Endothelial cell of umbilical vein (primary cell): Measurements from ENCODE around the gene TMEM94. TPM values are rescaled to one million over a fixed set of nuclear protein-coding genes. Genes with fewer than 3 reads are reported as not detected.

ENCODE experiments used
- BruUV-seq: library from RNA; stranded (reverse); fragments of 400-500 nt; replicated peaks from 2 replicates; lab custom pipeline; 2021; lab: Mats Ljungman, UMichigan
- CTCF ChIA-PET: fragments of 300-600, 350-600 bp; sonication (Branson Sonifier 250); formaldehyde crosslinking; loops from one replicate; lab custom pipeline; 2021; ENCODE audit warnings: antibody characterized with exemption, inconsistent platforms; lab: Charles Lee
- POLR2A ChIA-PET: fragments of 300-600, 350-600 bp; sonication (Branson Sonifier 250); formaldehyde crosslinking; loops from one replicate; lab custom pipeline; 2021; ENCODE audit warnings: antibody characterized with exemption, inconsistent platforms; lab: Charles Lee
- DNase-seq: peaks from one replicate; pipeline ENCODE4 v3.0.0-alpha.2; 2011; ENCODE audit warnings: low read depth, low spot score
- FAIRE-seq: peaks from 2 replicates; lab custom pipeline; 2011; peaks lifted over from hg19 to GRCh38; lab: Jason Lieb, UNC
- H2AFZ ChIP-seq: 2 replicates; pipeline ENCODE4 v1.6.0; 2012; ENCODE audit warnings: low read depth, low read length, control low read depth, inconsistent platforms
- H3K27ac ChIP-seq: 2 replicates; pipeline ENCODE4 v1.5.1; 2011; ENCODE audit warnings: low read depth, mild to moderate bottlenecking, control low read depth, low read length, moderate library complexity; ENCODE audit not compliant: insufficient read depth
- H3K27me3 ChIP-seq, 2 experiments: 2 replicates each; pipeline versions ENCODE4 v1.6.0 to v1.6.1; 2011; ENCODE audit warnings: low read length in 2 of 2, mixed read lengths in 1 of 2; ENCODE audit not compliant: control insufficient read depth in 2 of 2, insufficient read depth in 2 of 2
- H3K36me3 ChIP-seq, 2 experiments: 2 replicates in 1 of 2; 3 replicates in 1 of 2; pipeline ENCODE4 v1.5.1; 2011; ENCODE audit warnings: low read length in 2 of 2, mild to moderate bottlenecking in 1 of 2, moderate library complexity in 1 of 2; ENCODE audit not compliant: control insufficient read depth in 2 of 2, insufficient read depth in 2 of 2; ENCODE audit errors: extremely low read depth in 1 of 2
- H3K4me1 ChIP-seq: 3 replicates; pipeline ENCODE4 v1.5.1; 2011; ENCODE audit warnings: mild to moderate bottlenecking, low read length; ENCODE audit not compliant: control insufficient read depth, insufficient read depth; ENCODE audit errors: extremely low read depth
- H3K4me2 ChIP-seq: 2 replicates; pipeline ENCODE4 v1.6.1; 2011; ENCODE audit warnings: low read length, control low read depth, mixed read lengths; ENCODE audit not compliant: insufficient read depth
- H3K4me3 ChIP-seq, 3 experiments: fragments of 200-600 bp in 1 of 3; sonication (generic), shearing (Covaris generic) in 1 of 3; replicated peaks in 1 of 3; 2 replicates each; pipeline ENCODE4 v1.5.1; 2011 to 2016; ENCODE audit warnings: control low read depth in 3 of 3, low read length in 3 of 3, mild to moderate bottlenecking in 2 of 3, inconsistent platforms in 1 of 3, low read depth in 1 of 3, moderate library complexity in 1 of 3; ENCODE audit not compliant: insufficient read depth in 1 of 3
- H3K79me2 ChIP-seq: 2 replicates; pipeline ENCODE4 v1.6.0; 2012; ENCODE audit warnings: low read length, inconsistent platforms; ENCODE audit not compliant: control insufficient read depth, insufficient read depth
- H3K9ac ChIP-seq: replicated peaks from 2 replicates; pipeline ENCODE3; 2011; ENCODE audit warnings: low read length, control low read depth; ENCODE audit not compliant: insufficient read depth; ENCODE audit errors: extremely low read depth
- H3K9me1 ChIP-seq: replicated peaks from 3 replicates; pipeline ENCODE4 v1.6.0; 2011; ENCODE audit warnings: mild to moderate bottlenecking, low read length; ENCODE audit not compliant: control insufficient read depth, insufficient read depth; ENCODE audit errors: extremely low read depth
- H3K9me3 ChIP-seq: replicated peaks from 2 replicates; pipeline ENCODE4 v1.5.1; 2012; ENCODE audit warnings: low read length, inconsistent platforms; ENCODE audit not compliant: control insufficient read depth, insufficient read depth
- H4K20me1 ChIP-seq: replicated peaks from 2 replicates; pipeline ENCODE3; 2011; ENCODE audit warnings: mild to moderate bottlenecking, low read length; ENCODE audit not compliant: control insufficient read depth, insufficient read depth; ENCODE audit errors: extremely low read depth
- CTCF ChIP-seq, 2 donors: IDR thresholded peaks; 1 replicate in 1 of 2; 2 replicates in 1 of 2; pipeline ENCODE4 v1.5.1; 2011; ENCODE audit warnings: low read length in 2 of 2, mild to moderate bottlenecking in 2 of 2, moderate library complexity in 2 of 2, control low read depth in 1 of 2, inconsistent platforms in 1 of 2, low read depth in 1 of 2; ENCODE audit not compliant: insufficient read depth in 1 of 2; ENCODE audit errors: extremely low read depth in 1 of 2
- EZH2 ChIP-seq: IDR thresholded peaks from 2 replicates; pipeline ENCODE4 v1.6.1; 2012; ENCODE audit warnings: borderline replicate concordance, low read depth, mild to moderate bottlenecking, moderate library complexity, low read length, inconsistent platforms; ENCODE audit not compliant: severe bottlenecking
- FOS ChIP-seq: IDR thresholded peaks from 2 replicates; pipeline ENCODE4 v1.6.1; 2011; ENCODE audit warnings: mild to moderate bottlenecking, low read length, moderate library complexity, borderline replicate concordance; ENCODE audit not compliant: insufficient read depth
- GATA2 ChIP-seq: IDR thresholded peaks from 2 replicates; pipeline ENCODE4 v1.7.0; 2011; ENCODE audit warnings: low read depth, mild to moderate bottlenecking, moderate library complexity, mixed read lengths, low read length; ENCODE audit not compliant: insufficient read length, insufficient read depth
- JUN ChIP-seq: IDR thresholded peaks from 2 replicates; pipeline ENCODE4 v1.6.1; 2011; ENCODE audit warnings: borderline replicate concordance, low read depth; ENCODE audit not compliant: insufficient read length, insufficient read depth
- MAX ChIP-seq: IDR thresholded peaks from 2 replicates; pipeline ENCODE4 v1.6.1; 2011; ENCODE audit not compliant: insufficient read depth, insufficient read length
- MYC ChIP-seq: IDR thresholded peaks from one replicate; pipeline ENCODE4 v1.6.1; 2011; ENCODE audit warnings: mild to moderate bottlenecking, low read depth, low read length
- POLR2A ChIP-seq: IDR thresholded peaks from 2 replicates; pipeline ENCODE4 v1.6.1; 2012; ENCODE audit warnings: low read depth, mild to moderate bottlenecking, control low read depth, low read length
- POLR2AphosphoS5 ChIP-seq: IDR thresholded peaks from 2 replicates; pipeline ENCODE4 v1.6.1; 2012; ENCODE audit warnings: low read depth, mild to moderate bottlenecking, control low read depth, low read length, moderate library complexity; ENCODE audit not compliant: insufficient read depth
- dilution Hi-C: fragments of 300-500 bp; cut with MboI; formaldehyde crosslinking; loops from one replicate; pipeline ENCODE4 v1.15.0; 2019; ENCODE audit warnings: low sequenced_read_pairs; ENCODE audit not compliant: extremely low pct_ligation_motif_present
- intact Hi-C: fragments of 100-400 bp; cut with micrococcal nuclease; formaldehyde crosslinking; loops from one replicate; pipeline ENCODE4 v1.10.0; 2022
- polyA plus RNA-seq, 4 experiments: library from polyadenylated mRNA; depleted of rRNA in 3 of 4; stranded (reverse) in 3 of 4; unstranded in 1 of 4; fragments of >200 nt; gene quantifications; 2 replicates each; pipeline versions ENCODE4 v1.2.1 to v1.2.3, GENCODE V29; 2011 to 2012; ENCODE audit warnings: missing spikeins in 1 of 4
- total RNA-seq: library from RNA; stranded (reverse); gene quantifications from 2 replicates; pipeline ENCODE4 v1.2.3, GENCODE V29; 2021

The TMEM94 gene
- total and polyA plus RNA-seq, 2 donors (not counting 3 experiments of a cell fraction or from before 2014, with no cell fraction given), result 69.2 to 75.9 TPM

- ChIA-PET POLR2A (no interaction called here), CTCF (no interaction called here)
- Histone ChIP-seq H4K20me1 (no peaks in the 10 kb centered on the region), H3K9me3 (no peaks in the 10 kb centered on the region), H3K79me2 (no peaks in the 10 kb centered on the region), H3K4me2 (no peak overlapping the region), H2AFZ (no peak overlapping the region), H3K4me3 (no peak overlapping the region), H3K9me1 (no peaks in the 10 kb centered on the region), H3K27me3 (no peaks in the 10 kb centered on the region), H3K9ac (no peak overlapping the region), H3K4me1 (peaks cover 9% of the 10 kb centered on the region), H3K36me3 (peaks cover 0 to 26% of the 10 kb centered on the region in 2 experiments), H3K27ac (no peak overlapping the region)
- BruUV-seq, result no TSS peak
- no peak for DNase-seq
- no peak for TF ChIP-seq MYC
- no peak for TF ChIP-seq EZH2
- TF ChIP-seq FOS, result no peak
- no peak for TF ChIP-seq POLR2AphosphoS5
- no peak for TF ChIP-seq MAX
- TF ChIP-seq GATA2, result no peak
- no peak for TF ChIP-seq POLR2A
- TF ChIP-seq CTCF (IDR thresholded peaks at IDR 0.05; ENCODE audit: extremely low read depth in 1 of 2, insufficient read depth in 1 of 2, low read depth in 1 of 2, low read length in 2 of 2), result no peak
- no peak for TF ChIP-seq JUN
- dilution Hi-C loops (no loop called here), intact Hi-C loops (no loop called here)
- no peak for FAIRE-seq
Observed at GRCh38 chr17:75490953-75491649, 34.7 kb downstream of the TMEM94 start.
